Ovary (tissue), 3 donors: ENCODE data around the gene AKT1.

ENCODE experiments used
- CTCF ChIP-seq, 3 donors: fragments of 450-650 bp in 2 of 3; fragments of 200-600 bp in 1 of 3; IDR thresholded peaks; one replicate each; pipeline versions ENCODE4 v1.5.1 to v1.8.0; 2016 to 2022; ENCODE audit warnings: antibody characterized with exemption in 3 of 3, mild to moderate bottlenecking in 1 of 3
- EP300 ChIP-seq: sonication (generic); formaldehyde crosslinking; IDR thresholded peaks from one replicate; pipeline ENCODE4 v1.6.1; 2017; ENCODE audit warnings: antibody characterized with exemption
- POLR2A ChIP-seq: fragments of 450-650 bp; IDR thresholded peaks from one replicate; pipeline ENCODE4 v1.6.1; 2017; ENCODE audit warnings: antibody characterized with exemption, mild to moderate bottlenecking, moderate library complexity
- donor health status: DM: no; HTN: no; CAD: no.

DNA sequence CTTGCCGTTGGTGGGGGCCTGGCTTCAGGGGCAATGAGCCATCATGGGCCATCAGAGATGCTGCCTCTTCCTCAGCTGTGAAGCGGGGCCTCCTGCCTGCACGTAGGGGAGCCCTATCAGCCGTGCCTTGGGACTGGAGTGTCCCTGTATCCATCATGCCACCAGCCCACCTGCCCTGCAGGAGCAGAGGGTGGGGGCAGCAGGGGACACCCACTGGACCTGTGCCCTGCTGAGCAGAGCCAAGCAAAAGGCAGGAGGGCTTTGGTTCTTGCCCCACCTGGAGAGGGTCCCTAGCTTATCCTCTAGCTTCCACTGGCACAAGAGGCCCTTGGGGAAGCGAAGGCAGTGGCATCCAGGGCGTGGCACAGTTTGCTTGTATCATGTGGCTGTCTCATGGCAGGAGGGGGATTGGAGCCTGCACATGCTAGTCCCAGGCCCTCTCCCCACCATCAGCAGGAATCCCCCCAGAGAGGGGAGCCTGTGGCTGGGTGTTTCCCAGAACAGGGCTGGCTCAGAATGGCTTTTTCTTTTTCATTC is 61.4 kb downstream of the AKT1 start:
- no peak for TF ChIP-seq CTCF (IDR thresholded peaks at IDR 0.05)
- no peak for TF ChIP-seq POLR2A
- TF ChIP-seq EP300 = no peak
